ENCODE results near the gene RNF31. TPM values are rescaled to one million over a fixed set of nuclear protein-coding genes. Genes with fewer than 3 reads are reported as not detected.

RNF31 gene
- polyA plus RNA-seq, 1 of the 3 experiments (the other 2 are of a cell fraction): 19.2 TPM

GRCh38 chr14:24146453-24146977, 783 bp upstream of the RNF31 start, which contains the start of gene PSME2 (continued):
- TF ChIP-seq USF1 (IDR thresholded peaks at IDR 0.05; ENCODE audit: borderline replicate concordance, low read depth) (no peak), MEF2A (IDR thresholded peaks at IDR 0.05; ENCODE audit: borderline replicate concordance, low read depth) (no peak), GABPA (IDR thresholded peaks at IDR 0.05; ENCODE audit: low read depth) (no peak), FOSL2 (IDR thresholded peaks at IDR 0.05; ENCODE audit: borderline replicate concordance, low read depth) (no peak), MAX (IDR thresholded peaks at IDR 0.05; ENCODE audit: low read depth) (peak; percentile 53; the same call in 1 of the 2 replicates)

GRCh38 chr14:24147761-24148428, 597 bp downstream of the RNF31 start:
- DNase-seq: no peak
- ChIA-PET CTCF (interaction anchor here (1.9 to 4.6 kb wide), 2 partner anchors 13 to 39 kb away, joined by 6 to 38 read pairs; partner anchors contain the start of gene IRF9), POLR2A (interaction anchor here (1.9 to 3.9 kb wide), 4 partner anchors 12 to 41 kb away, joined by 4 to 50 read pairs (median 18); partner anchors contain the start of genes DCAF11, IPO4, IRF9 and NRL)
- Histone ChIP-seq H3K4me2 (peak overlapping the region; percentile 83), H3K4me1 (ENCODE audit: control insufficient read depth in 1 of 2, insufficient read depth in 2 of 2, low read depth in 1 of 2, low read length in 1 of 2) (peaks cover 11 to 20% of the 10 kb centered on the region in 2 experiments), H3K9ac (peak overlapping the region; percentile 79), H4K20me1 (ENCODE audit: insufficient read depth) (peaks cover 10% of the 10 kb centered on the region; the same call in 1 of the 2 replicates), H3K27ac (ENCODE audit: low read depth in 2 of 2, low read length in 1 of 2) (peak overlapping the region; percentile 29 to 75; a peak in 2 of 4 replicates), H3K79me2 (ENCODE audit: insufficient read depth) (peaks cover 52% of the 10 kb centered on the region), H3K9me3 (no peaks in the 10 kb centered on the region), H3K36me3 (replicated peaks in 1 of 2; ENCODE audit: control insufficient read depth in 1 of 2, insufficient read depth in 2 of 2, low read length in 1 of 2) (peaks cover 36 to 52% of the 10 kb centered on the region in 2 experiments), H2AFZ (ENCODE audit: low read depth) (no peak overlapping the region), H3K9me2 (no peaks in the 10 kb centered on the region), H3K27me3 (ENCODE audit: insufficient read depth) (no peaks in the 10 kb centered on the region), H3K4me3 (ENCODE audit: low read depth in 2 of 2, low read length in 1 of 2) (peak overlapping the region; percentile 93 to 98), H3F3A (replicated peaks; ENCODE audit: insufficient read depth) (peaks cover 6% of the 10 kb centered on the region)
- TF ChIP-seq SMC3 (IDR thresholded peaks at IDR 0.05; ENCODE audit: low read depth, low read length) (no peak), TAF1 (IDR thresholded peaks at IDR 0.05; ENCODE audit: borderline replicate concordance, low read depth, low read length) (no peak), MEF2A (IDR thresholded peaks at IDR 0.05; ENCODE audit: borderline replicate concordance, low read depth) (no peak), MAX (IDR thresholded peaks at IDR 0.05; ENCODE audit: low read depth) (0 out of 2 replicates have a peak, but pooled peaks have one; percentile 7), SIN3A (IDR thresholded peaks at IDR 0.05; ENCODE audit: borderline replicate concordance, low read depth, low read length) (no peak), REST (IDR thresholded peaks at IDR 0.05; ENCODE audit: low read depth, low read length) (no peak), GATA2 (CRISPR knock-in tag; IDR thresholded peaks at IDR 0.05) (no peak), FOXM1 (IDR thresholded peaks at IDR 0.05; ENCODE audit: low read depth) (no peak), USF2 (IDR thresholded peaks at IDR 0.05; ENCODE audit: borderline replicate concordance, low read depth, low read length) (no peak), RFX5 (IDR thresholded peaks at IDR 0.05; ENCODE audit: low read length) (no peak), CHD2 (IDR thresholded peaks at IDR 0.05; ENCODE audit: low read length, partially characterized antibody) (no peak), NRF1 (IDR thresholded peaks at IDR 0.05; ENCODE audit: low read depth, low read length) (no peak), MXI1 (IDR thresholded peaks at IDR 0.05; ENCODE audit: low read depth, low read length) (0 out of 2 replicates have a peak, but pooled peaks have one; percentile 8), TCF12 (IDR thresholded peaks at IDR 0.05) (no peak), RXRA (IDR thresholded peaks at IDR 0.05; ENCODE audit: borderline replicate concordance, low read depth) (no peak), IRF3 (IDR thresholded peaks at IDR 0.05; ENCODE audit: low read depth, low read length) (no peak)
- WGBS (ENCODE audit: low lambda C conversion rate): 4% methylated on average over 10 of the region's 29 CpGs

Measured in SK-N-SH (cell line).